Measurements from ENCODE around the gene REST.

The REST gene, protein sequence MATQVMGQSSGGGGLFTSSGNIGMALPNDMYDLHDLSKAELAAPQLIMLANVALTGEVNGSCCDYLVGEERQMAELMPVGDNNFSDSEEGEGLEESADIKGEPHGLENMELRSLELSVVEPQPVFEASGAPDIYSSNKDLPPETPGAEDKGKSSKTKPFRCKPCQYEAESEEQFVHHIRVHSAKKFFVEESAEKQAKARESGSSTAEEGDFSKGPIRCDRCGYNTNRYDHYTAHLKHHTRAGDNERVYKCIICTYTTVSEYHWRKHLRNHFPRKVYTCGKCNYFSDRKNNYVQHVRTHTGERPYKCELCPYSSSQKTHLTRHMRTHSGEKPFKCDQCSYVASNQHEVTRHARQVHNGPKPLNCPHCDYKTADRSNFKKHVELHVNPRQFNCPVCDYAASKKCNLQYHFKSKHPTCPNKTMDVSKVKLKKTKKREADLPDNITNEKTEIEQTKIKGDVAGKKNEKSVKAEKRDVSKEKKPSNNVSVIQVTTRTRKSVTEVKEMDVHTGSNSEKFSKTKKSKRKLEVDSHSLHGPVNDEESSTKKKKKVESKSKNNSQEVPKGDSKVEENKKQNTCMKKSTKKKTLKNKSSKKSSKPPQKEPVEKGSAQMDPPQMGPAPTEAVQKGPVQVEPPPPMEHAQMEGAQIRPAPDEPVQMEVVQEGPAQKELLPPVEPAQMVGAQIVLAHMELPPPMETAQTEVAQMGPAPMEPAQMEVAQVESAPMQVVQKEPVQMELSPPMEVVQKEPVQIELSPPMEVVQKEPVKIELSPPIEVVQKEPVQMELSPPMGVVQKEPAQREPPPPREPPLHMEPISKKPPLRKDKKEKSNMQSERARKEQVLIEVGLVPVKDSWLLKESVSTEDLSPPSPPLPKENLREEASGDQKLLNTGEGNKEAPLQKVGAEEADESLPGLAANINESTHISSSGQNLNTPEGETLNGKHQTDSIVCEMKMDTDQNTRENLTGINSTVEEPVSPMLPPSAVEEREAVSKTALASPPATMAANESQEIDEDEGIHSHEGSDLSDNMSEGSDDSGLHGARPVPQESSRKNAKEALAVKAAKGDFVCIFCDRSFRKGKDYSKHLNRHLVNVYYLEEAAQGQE

DNA sequence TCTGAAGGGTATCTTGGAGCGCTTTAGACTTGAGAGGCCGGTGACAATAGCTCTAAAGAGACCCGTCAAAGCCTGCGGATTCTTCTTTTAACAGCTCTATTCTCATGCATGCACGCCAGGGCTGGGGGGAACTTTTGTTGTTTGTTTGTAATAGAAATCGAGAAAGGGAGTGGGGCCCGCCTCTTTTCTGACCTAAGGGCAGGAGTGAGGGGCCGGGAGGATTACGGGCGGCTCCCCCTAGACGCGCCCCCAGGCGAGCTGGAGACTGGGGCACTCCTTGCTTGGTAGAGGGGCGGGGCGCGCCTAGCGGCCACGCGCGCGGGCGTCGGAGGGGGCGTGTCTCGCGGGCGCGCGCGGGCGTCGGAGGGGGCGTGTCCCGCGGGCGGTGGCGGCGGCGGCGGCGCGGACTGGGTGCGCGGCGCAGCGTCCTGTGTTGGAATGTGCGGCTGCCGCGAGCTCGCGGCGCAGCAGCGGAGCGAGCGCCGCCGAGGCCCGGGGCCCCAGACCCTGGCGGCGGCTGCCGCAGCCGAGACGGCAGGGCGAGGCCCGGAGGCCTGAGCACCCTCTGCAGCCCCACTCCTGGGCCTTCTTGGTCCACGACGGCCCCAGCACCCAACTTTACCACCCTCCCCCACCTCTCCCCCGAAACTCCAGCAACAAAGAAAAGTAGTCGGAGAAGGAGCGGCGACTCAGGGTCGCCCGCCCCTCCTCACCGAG lies at the start of gene REST:
Gene REST, plus strand, starts transcription at position 412 of the 717 bp plus-strand sequence. CDS start 2,739 bp downstream, outside the sequence.
- TF ChIP-seq, protein P1, sequence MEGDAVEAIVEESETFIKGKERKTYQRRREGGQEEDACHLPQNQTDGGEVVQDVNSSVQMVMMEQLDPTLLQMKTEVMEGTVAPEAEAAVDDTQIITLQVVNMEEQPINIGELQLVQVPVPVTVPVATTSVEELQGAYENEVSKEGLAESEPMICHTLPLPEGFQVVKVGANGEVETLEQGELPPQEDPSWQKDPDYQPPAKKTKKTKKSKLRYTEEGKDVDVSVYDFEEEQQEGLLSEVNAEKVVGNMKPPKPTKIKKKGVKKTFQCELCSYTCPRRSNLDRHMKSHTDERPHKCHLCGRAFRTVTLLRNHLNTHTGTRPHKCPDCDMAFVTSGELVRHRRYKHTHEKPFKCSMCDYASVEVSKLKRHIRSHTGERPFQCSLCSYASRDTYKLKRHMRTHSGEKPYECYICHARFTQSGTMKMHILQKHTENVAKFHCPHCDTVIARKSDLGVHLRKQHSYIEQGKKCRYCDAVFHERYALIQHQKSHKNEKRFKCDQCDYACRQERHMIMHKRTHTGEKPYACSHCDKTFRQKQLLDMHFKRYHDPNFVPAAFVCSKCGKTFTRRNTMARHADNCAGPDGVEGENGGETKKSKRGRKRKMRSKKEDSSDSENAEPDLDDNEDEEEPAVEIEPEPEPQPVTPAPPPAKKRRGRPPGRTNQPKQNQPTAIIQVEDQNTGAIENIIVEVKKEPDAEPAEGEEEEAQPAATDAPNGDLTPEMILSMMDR (IDR thresholded peaks at IDR 0.05; ENCODE audit: low read depth, low read length): no peak
- TF ChIP-seq, protein P2, sequence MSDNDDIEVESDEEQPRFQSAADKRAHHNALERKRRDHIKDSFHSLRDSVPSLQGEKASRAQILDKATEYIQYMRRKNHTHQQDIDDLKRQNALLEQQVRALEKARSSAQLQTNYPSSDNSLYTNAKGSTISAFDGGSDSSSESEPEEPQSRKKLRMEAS (IDR thresholded peaks at IDR 0.05; ENCODE audit: low read depth, low read length): 0 out of 2 replicates have a peak, but pooled peaks have one; percentile 1
- TF ChIP-seq MYC (IDR thresholded peaks at IDR 0.05; ENCODE audit: low read depth, low read length) (peak; percentile 26; the same call in 1 of the 2 replicates), POLR2A (IDR thresholded peaks at IDR 0.05; ENCODE audit: extremely low read depth, insufficient read length) (peak; percentile 73)
- H3K4me3 ChIP-seq (ENCODE audit: low read depth, low read length): peak within 1 kb of the TSS; percentile 66
- DNase-seq (ENCODE audit: low read depth): peak; percentile 84

DNA sequence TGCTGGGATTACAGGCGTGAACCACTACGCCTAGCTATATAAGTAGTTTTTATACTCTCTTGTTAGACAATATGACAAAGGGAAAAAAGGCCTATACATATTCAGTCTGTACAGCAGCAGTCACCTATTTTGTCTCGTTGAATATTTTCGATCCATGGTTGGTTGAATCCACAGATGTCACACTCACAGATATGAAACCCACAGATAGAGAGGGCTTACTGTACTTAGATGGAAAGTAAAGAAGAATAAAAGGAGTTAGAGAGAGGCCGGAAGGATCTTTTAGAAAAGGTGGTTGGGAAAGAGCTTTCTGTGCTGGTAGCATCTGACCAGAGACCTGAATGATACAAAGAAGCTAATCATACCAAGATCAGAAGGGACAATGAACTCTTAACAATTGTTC lies 47.9 kb upstream of the REST start:
- no peak overlapping the region for H3K4me3 ChIP-seq (ENCODE audit: low read depth, low read length)
- TF ChIP-seq, protein P2 (IDR thresholded peaks at IDR 0.05; ENCODE audit: low read depth, low read length): no peak
- TF ChIP-seq, protein P1 (IDR thresholded peaks at IDR 0.05; ENCODE audit: low read depth, low read length): no peak
- TF ChIP-seq POLR2A (IDR thresholded peaks at IDR 0.05; ENCODE audit: extremely low read depth, insufficient read length) (no peak), MYC (IDR thresholded peaks at IDR 0.05; ENCODE audit: low read depth, low read length) (no peak)
- DNase-seq (ENCODE audit: low read depth): no peak

DNA sequence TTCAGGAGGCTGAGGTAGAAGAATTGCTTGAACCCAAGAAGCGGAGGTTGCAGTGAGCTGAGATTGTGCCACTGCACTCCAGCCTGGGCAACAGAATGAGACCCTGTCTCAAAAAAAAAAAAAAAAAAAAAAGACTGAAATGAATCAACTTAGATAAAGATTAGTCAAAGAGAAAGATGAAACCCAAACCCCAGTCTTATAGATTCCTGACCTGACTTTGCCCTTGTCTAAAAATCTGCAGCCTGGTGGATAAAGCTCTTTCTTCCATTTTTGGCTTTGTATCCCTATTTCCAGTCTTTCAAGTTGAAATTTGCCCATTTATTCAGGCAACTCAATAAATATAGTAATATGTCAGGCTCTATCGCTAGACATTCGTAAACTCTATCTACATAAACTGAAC lies 46.9 kb upstream of the REST start:
- no peak for DNase-seq (ENCODE audit: low read depth)
- TF ChIP-seq POLR2A (IDR thresholded peaks at IDR 0.05; ENCODE audit: extremely low read depth, insufficient read length) (no peak), MYC (IDR thresholded peaks at IDR 0.05; ENCODE audit: low read depth, low read length) (no peak)
- TF ChIP-seq, protein P1 (IDR thresholded peaks at IDR 0.05; ENCODE audit: low read depth, low read length): no peak
- TF ChIP-seq, protein P2 (IDR thresholded peaks at IDR 0.05; ENCODE audit: low read depth, low read length): no peak
- no peak overlapping the region for H3K4me3 ChIP-seq (ENCODE audit: low read depth, low read length)

DNA sequence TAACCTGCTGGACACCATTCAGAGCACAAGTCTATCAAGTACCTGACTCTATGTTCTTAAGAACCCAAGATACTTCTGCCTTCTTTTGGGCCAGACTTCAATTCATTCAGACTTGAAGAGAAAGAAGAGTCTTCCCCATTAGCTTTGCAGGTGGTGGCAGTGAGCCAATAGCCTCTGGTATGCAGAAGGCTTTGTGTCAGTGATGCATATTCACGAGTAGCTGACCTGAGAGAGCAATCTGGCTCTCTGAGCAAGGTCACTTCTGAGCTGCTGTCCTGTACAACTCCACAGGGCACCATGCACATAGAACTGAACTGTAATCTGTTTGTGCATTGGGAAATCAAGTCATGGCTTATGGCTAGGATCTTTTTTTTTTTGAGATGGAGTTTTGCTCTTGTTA lies 46.3 kb upstream of the REST start:
- no peak for DNase-seq (ENCODE audit: low read depth)
- TF ChIP-seq, protein P2 (IDR thresholded peaks at IDR 0.05; ENCODE audit: low read depth, low read length): no peak
- TF ChIP-seq POLR2A (IDR thresholded peaks at IDR 0.05; ENCODE audit: extremely low read depth, insufficient read length) (no peak), MYC (IDR thresholded peaks at IDR 0.05; ENCODE audit: low read depth, low read length) (no peak)
- TF ChIP-seq, protein P1 (IDR thresholded peaks at IDR 0.05; ENCODE audit: low read depth, low read length): no peak
- no peak overlapping the region for H3K4me3 ChIP-seq (ENCODE audit: low read depth, low read length)

All from NB4 (cell line).